HEK293 (cell line): ENCODE results near the gene RMDN3.

Experiments
- CTCF ChIA-PET: fragments of 350-600 bp; formaldehyde crosslinking; extraction: SDS; loops from one replicate; lab custom pipeline; 2021; ENCODE audit warnings: antibody characterized with exemption; lab: Yijun Ruan, JAX
- POLR2A ChIA-PET: fragments of 300-600 bp; formaldehyde crosslinking; extraction: SDS; loops from one replicate; lab custom pipeline; 2020; ENCODE audit warnings: antibody characterized with exemption, inconsistent platforms; lab: Yijun Ruan, JAX
- H3K27ac ChIP-seq: fragments of 200-500 bp; sonication (Bioruptor generic); 2 replicates; pipeline ENCODE4 v1.5.1; 2014; ENCODE audit warnings: low read depth, low read length, control low read depth, inconsistent platforms; ENCODE audit errors: extremely low read depth
- H3K36me3 ChIP-seq, 2 experiments: fragments of 200-500 bp in 1 of 2; sonication (Bioruptor generic) in 1 of 2; 1 replicate in 1 of 2; 2 replicates in 1 of 2; pipeline ENCODE4 v1.5.1; 2014 to 2017; ENCODE audit warnings: inconsistent platforms in 2 of 2, low read length in 2 of 2; ENCODE audit not compliant: control insufficient read depth in 2 of 2, insufficient read depth in 1 of 2
- H3K4me1 ChIP-seq: fragments of 200-500 bp; sonication (Bioruptor generic); 2 replicates; pipeline ENCODE4 v1.5.1; 2014; ENCODE audit warnings: mild to moderate bottlenecking, low read length, inconsistent platforms; ENCODE audit not compliant: control insufficient read depth, insufficient read depth
- H3K4me3 ChIP-seq: 2 replicates; pipeline ENCODE4 v1.5.1; 2011; ENCODE audit warnings: low read depth, mild to moderate bottlenecking, control low read depth, low read length, moderate library complexity
- H3K9me3 ChIP-seq: fragments of 200-500 bp; sonication (Bioruptor generic); 2 replicates; pipeline ENCODE4 v1.5.1; 2014; ENCODE audit warnings: low read depth, low read length, inconsistent platforms; ENCODE audit not compliant: control insufficient read depth, insufficient read depth
- AEBP2 ChIP-seq: fragments of 450-650 bp; formaldehyde crosslinking; IDR thresholded peaks from 2 replicates; pipeline ENCODE4 v1.5.1; 2016; ENCODE audit warnings: missing biosample characterization, missing genetic modification characterization, borderline replicate concordance
- ELK4 ChIP-seq: IDR thresholded peaks from 2 replicates; pipeline ENCODE4 v1.6.1; 2011; ENCODE audit warnings: mild to moderate bottlenecking, low read depth, low read length, borderline replicate concordance
- MYNN ChIP-seq: fragments of 450-650 bp; formaldehyde crosslinking; IDR thresholded peaks from 2 replicates; pipeline ENCODE4 v1.5.1; 2016; ENCODE audit warnings: missing biosample characterization, missing genetic modification characterization, borderline replicate concordance
- PATZ1 ChIP-seq: fragments of 450-650 bp; formaldehyde crosslinking; IDR thresholded peaks from 2 replicates; pipeline ENCODE4 v1.5.1; 2016; ENCODE audit warnings: missing biosample characterization, missing genetic modification characterization
- SP7 ChIP-seq: fragments of 450-650 bp; formaldehyde crosslinking; IDR thresholded peaks from 2 replicates; pipeline ENCODE4 v1.5.1; 2016; ENCODE audit warnings: missing biosample characterization, missing genetic modification characterization
- YY1 ChIP-seq: fragments of 450-650 bp; formaldehyde crosslinking; IDR thresholded peaks from 2 replicates; pipeline ENCODE4 v1.5.1; 2018; ENCODE audit warnings: missing biosample characterization, missing genetic modification characterization
- YY2 ChIP-seq: fragments of 450-650 bp; formaldehyde crosslinking; IDR thresholded peaks from 2 replicates; pipeline ENCODE4 v1.5.1; 2016; ENCODE audit warnings: missing biosample characterization, missing genetic modification characterization
- ZBTB1 ChIP-seq: fragments of 450-650 bp; formaldehyde crosslinking; IDR thresholded peaks from 2 replicates; pipeline ENCODE4 v1.5.1; 2016; ENCODE audit warnings: missing biosample characterization, missing genetic modification characterization
- ZBTB17 ChIP-seq: fragments of 450-650 bp; formaldehyde crosslinking; IDR thresholded peaks from 2 replicates; pipeline ENCODE4 v1.5.1; 2016; ENCODE audit warnings: missing biosample characterization, missing genetic modification characterization
- ZBTB21 ChIP-seq: fragments of 450-650 bp; formaldehyde crosslinking; IDR thresholded peaks from 2 replicates; pipeline ENCODE4 v1.5.1; 2017; ENCODE audit warnings: missing biosample characterization, missing genetic modification characterization
- ZEB2 ChIP-seq: fragments of 450-650 bp; formaldehyde crosslinking; IDR thresholded peaks from 2 replicates; pipeline ENCODE4 v1.5.1; 2016; ENCODE audit warnings: missing biosample characterization, missing genetic modification characterization
- ZFP69B ChIP-seq: fragments of 450-650 bp; formaldehyde crosslinking; IDR thresholded peaks from 2 replicates; pipeline ENCODE4 v1.5.1; 2016; ENCODE audit warnings: missing biosample characterization, missing genetic modification characterization
- ZNF10 ChIP-seq: fragments of 450-650 bp; formaldehyde crosslinking; IDR thresholded peaks from 2 replicates; pipeline ENCODE4 v1.5.1; 2017; ENCODE audit warnings: missing biosample characterization, missing genetic modification characterization
- ZNF18 ChIP-seq: fragments of 450-650 bp; formaldehyde crosslinking; IDR thresholded peaks from 2 replicates; pipeline ENCODE4 v1.5.1; 2016; ENCODE audit warnings: missing biosample characterization, missing genetic modification characterization
- ZNF202 ChIP-seq: fragments of 450-650 bp; formaldehyde crosslinking; IDR thresholded peaks from 2 replicates; pipeline ENCODE4 v1.5.1; 2016; ENCODE audit warnings: missing biosample characterization, missing genetic modification characterization, borderline replicate concordance
- ZNF248 ChIP-seq: fragments of 450-650 bp; formaldehyde crosslinking; IDR thresholded peaks from 2 replicates; pipeline ENCODE4 v1.5.1; 2017; ENCODE audit warnings: missing biosample characterization, missing genetic modification characterization
- ZNF335 ChIP-seq: fragments of 450-650 bp; formaldehyde crosslinking; conservative IDR thresholded peaks from 2 replicates; pipeline ENCODE4 v1.5.1; 2016; ENCODE audit warnings: missing biosample characterization, missing genetic modification characterization
- ZNF366 ChIP-seq: fragments of 450-650 bp; formaldehyde crosslinking; conservative IDR thresholded peaks from 2 replicates; pipeline ENCODE4 v1.5.1; 2016; ENCODE audit warnings: missing biosample characterization, missing genetic modification characterization
- ZNF600 ChIP-seq: fragments of 450-650 bp; formaldehyde crosslinking; IDR thresholded peaks from 2 replicates; pipeline ENCODE4 v1.5.1; 2016; ENCODE audit warnings: missing biosample characterization, missing genetic modification characterization
- ZNF610 ChIP-seq: fragments of 450-650 bp; formaldehyde crosslinking; IDR thresholded peaks from 2 replicates; pipeline ENCODE4 v1.5.1; 2016; ENCODE audit warnings: missing biosample characterization, missing genetic modification characterization, borderline replicate concordance
- ZNF629 ChIP-seq: fragments of 450-650 bp; formaldehyde crosslinking; IDR thresholded peaks from 2 replicates; pipeline ENCODE4 v1.5.1; 2017; ENCODE audit warnings: missing biosample characterization, missing genetic modification characterization
- ZNF692 ChIP-seq: fragments of 450-650 bp; formaldehyde crosslinking; IDR thresholded peaks from 2 replicates; pipeline ENCODE4 v1.5.1; 2016; ENCODE audit warnings: missing biosample characterization, missing genetic modification characterization
- ZNF791 ChIP-seq: fragments of 450-650 bp; formaldehyde crosslinking; IDR thresholded peaks from 2 replicates; pipeline ENCODE4 v1.5.1; 2016; ENCODE audit warnings: missing biosample characterization, missing genetic modification characterization
- ZSCAN30 ChIP-seq: fragments of 450-650 bp; IDR thresholded peaks from 2 replicates; pipeline ENCODE4 v1.5.1; 2018; ENCODE audit warnings: missing biosample characterization, mild to moderate bottlenecking, missing genetic modification characterization, moderate library complexity

RMDN3 gene

GRCh38 chr15:40754883-40755811 lies at the start of gene RMDN3:
RMDN3 (minus strand) TSS chr15:40755254; CDS start chr15:40754783, 471 bp downstream.
- H3K36me3 ChIP-seq: peaks cover 3 to 25% of the 10 kb centered on the region in 2 experiments; a peak in 2 of 3 replicates
- no peaks in the 10 kb centered on the region for H3K4me1 ChIP-seq
- TF ChIP-seq SP7 (peak; percentile 76), ZFP69B (tag by site-specific recombination) (peak; percentile 47; the same call in 1 of the 2 replicates), ZNF610 (tag by site-specific recombination) (peak; percentile 76; the same call in 1 of the 2 replicates), ZNF248 (tag by site-specific recombination) (no peak), ELK4 (no peak), ZNF791 (tag by site-specific recombination) (no peak), ZNF692 (tag by site-specific recombination) (peak; percentile 61), ZNF18 (tag by site-specific recombination) (peak; percentile 89), ZNF366 (tag by site-specific recombination) (peak; percentile 87), ZNF202 (tag by site-specific recombination) (no peak), ZSCAN30 (tag by site-specific recombination) (peak; percentile 72; the same call in 1 of the 2 replicates), MYNN (no peak), YY2 (tag by site-specific recombination) (peak; percentile 55; the same call in 1 of the 2 replicates), ZNF600 (no peak), ZBTB1 (0 out of 2 replicates have a peak, but pooled peaks have one; percentile 8), PATZ1 (peak; percentile 82; the same call in 1 of the 2 replicates), YY1 (tag by site-specific recombination) (peak; percentile 73), ZNF335 (tag by site-specific recombination) (peak; percentile 72), ZNF10 (tag by site-specific recombination) (0 out of 2 replicates have a peak, but pooled peaks have one; percentile 52), ZEB2 (tag by site-specific recombination) (peak; percentile 85), ZBTB17 (peak; percentile 77), ZNF629 (tag by site-specific recombination) (peak; percentile 91), ZBTB21 (tag by site-specific recombination) (peak; percentile 83), AEBP2 (tag by site-specific recombination) (0 out of 2 replicates have a peak, but pooled peaks have one; percentile 33)

More at GRCh38 chr15:40754883-40755811, at the start of gene RMDN3:
- Histone ChIP-seq H3K9me3 (no peaks in the 10 kb centered on the region), H3K27ac (peak within 1 kb of the TSS; percentile 93), H3K4me3 (peak within 1 kb of the TSS; percentile 93)
- ChIA-PET CTCF (no interaction called here), POLR2A (no interaction called here)
